Epithelial cell of esophagus (primary cell): ENCODE data around the gene ENAH.

Source experiments
- DNase-seq: peaks from one replicate; pipeline ENCODE4 v3.0.0; 2010; ENCODE audit warnings: low read depth
- H3K4me3 ChIP-seq: 2 replicates; pipeline ENCODE4 v1.5.1; 2011; ENCODE audit warnings: mild to moderate bottlenecking, low read length, control low read depth
- CTCF ChIP-seq: IDR thresholded peaks from 2 replicates; pipeline ENCODE4 v1.5.1; 2011; ENCODE audit warnings: low read depth, mild to moderate bottlenecking, low read length, control low read depth, inconsistent platforms; ENCODE audit not compliant: insufficient read depth; ENCODE audit errors: missing control alignments

The ENAH gene

GRCh38 chr1:225595452-225595851 lies 57.5 kb downstream of the ENAH start:
- no peak for TF ChIP-seq CTCF
- DNase-seq: no peak
- no peak overlapping the region for H3K4me3 ChIP-seq

GRCh38 chr1:225593414-225593813 lies 59.5 kb downstream of the ENAH start:
- H3K4me3 ChIP-seq: no peak overlapping the region
- no peak for DNase-seq
- TF ChIP-seq CTCF: no peak

GRCh38 chr1:225592362-225593025 lies 60.4 kb downstream of the ENAH start:
- no peak for DNase-seq
- no peak overlapping the region for H3K4me3 ChIP-seq
- no peak for TF ChIP-seq CTCF

GRCh38 chr1:225587310-225587709 lies 65.6 kb downstream of the ENAH start:
- DNase-seq: no peak
- H3K4me3 ChIP-seq: no peak overlapping the region
- TF ChIP-seq CTCF: no peak

GRCh38 chr1:225581186-225581585 lies 71.7 kb downstream of the ENAH start:
- TF ChIP-seq CTCF: no peak
- no peak for DNase-seq
- H3K4me3 ChIP-seq: no peak overlapping the region

GRCh38 chr1:225580238-225581099 lies 72.5 kb downstream of the ENAH start:
- TF ChIP-seq CTCF: no peak
- H3K4me3 ChIP-seq: no peak overlapping the region
- no peak for DNase-seq
